Measurements from ENCODE around the gene TNFRSF19.
A peak's percentile ranks its signal among the peaks of the same experiment; 100 is the strongest.

Gene TNFRSF19

GRCh38 chr13:23618341-23618740 lies 48.1 kb downstream of the TNFRSF19 start:
- no peak overlapping the region for H3K27ac ChIP-seq
- H3K4me2 ChIP-seq, result peak overlapping the region in 6 of 11 experiments; percentile 33 to 72 (median 58); a peak in 9 of 22 replicates
- peaks cover 0 to 4% (median 0%) of the 10 kb centered on the region in 11 experiments; a peak in 2 of 22 replicates for H3K9me3 ChIP-seq (replicated peaks in 1 of 11)
- no peak overlapping the region for H3K4me3 ChIP-seq
- H4K20me1 ChIP-seq, result no peaks in the 10 kb centered on the region
- H3K4me1 ChIP-seq, result peaks cover 0 to 27% (median 16%) of the 10 kb centered on the region in 10 experiments; a peak in 12 of 20 replicates
- H3K27me3 ChIP-seq, result peaks cover 0 to 18% (median 10%) of the 10 kb centered on the region in 11 experiments; a peak in 12 of 22 replicates
- no peak overlapping the region for H3K9ac ChIP-seq
- no peak for TF ChIP-seq Cebpa-rat (IDR thresholded peaks at IDR 0.05)
- H3K36me3 ChIP-seq, result no peaks in the 10 kb centered on the region

GRCh38 chr13:23619068-23619855 lies 49.0 kb downstream of the TNFRSF19 start:
- no peaks in the 10 kb centered on the region for H3K36me3 ChIP-seq
- no peak overlapping the region for H3K27ac ChIP-seq
- H3K9me3 ChIP-seq (replicated peaks in 1 of 11), result peaks cover 0 to 12% (median 0%) of the 10 kb centered on the region in 11 experiments; a peak in 2 of 22 replicates
- H3K27me3 ChIP-seq, result peaks cover 0 to 18% (median 10%) of the 10 kb centered on the region in 11 experiments; a peak in 12 of 22 replicates
- no peak overlapping the region for H3K4me3 ChIP-seq
- peaks cover 0 to 27% (median 16%) of the 10 kb centered on the region in 10 experiments; a peak in 12 of 20 replicates for H3K4me1 ChIP-seq
- no peak overlapping the region for H3K4me2 ChIP-seq
- TF ChIP-seq Cebpa-rat (IDR thresholded peaks at IDR 0.05), result no peak
- no peaks in the 10 kb centered on the region for H4K20me1 ChIP-seq
- H3K9ac ChIP-seq, result no peak overlapping the region

- H3K4me1 ChIP-seq, result peaks cover 0 to 27% (median 16%) of the 10 kb centered on the region in 10 experiments; a peak in 12 of 20 replicates
- H3K4me3 ChIP-seq, result no peak overlapping the region
Observed at GRCh38 chr13:23620211-23620610, 50.0 kb downstream of the TNFRSF19 start.

GRCh38 chr13:23620613-23621315 lies 50.6 kb downstream of the TNFRSF19 start:
- Histone ChIP-seq H3K27ac (no peak overlapping the region), H3K4me1 (peaks cover 0 to 22% (median 13%) of the 10 kb centered on the region in 10 experiments; a peak in 12 of 20 replicates), H3K27me3 (peaks cover 0 to 11% (median 5%) of the 10 kb centered on the region in 11 experiments; a peak in 12 of 22 replicates), H3K4me2 (no peak overlapping the region), H3K9me3 (replicated peaks in 1 of 11) (peaks cover 0 to 12% (median 0%) of the 10 kb centered on the region in 11 experiments; a peak in 2 of 22 replicates), H4K20me1 (no peaks in the 10 kb centered on the region), H3K9ac (no peak overlapping the region), H3K36me3 (no peaks in the 10 kb centered on the region), H3K4me3 (no peak overlapping the region)
- TF ChIP-seq Cebpa-rat (IDR thresholded peaks at IDR 0.05), result no peak

More at GRCh38 chr13:23620211-23620610, 50.0 kb downstream of the TNFRSF19 start:
- Histone ChIP-seq H3K9ac (no peak overlapping the region), H4K20me1 (no peaks in the 10 kb centered on the region), H3K9me3 (replicated peaks in 1 of 11) (peaks cover 0 to 12% (median 0%) of the 10 kb centered on the region in 11 experiments; a peak in 2 of 22 replicates), H3K4me2 (no peak overlapping the region), H3K27ac (no peak overlapping the region), H3K36me3 (no peaks in the 10 kb centered on the region), H3K27me3 (peaks cover 0 to 17% (median 10%) of the 10 kb centered on the region in 11 experiments; a peak in 12 of 22 replicates)
- no peak for TF ChIP-seq Cebpa-rat (IDR thresholded peaks at IDR 0.05)

GRCh38 chr13:23621316-23621645 lies 51.1 kb downstream of the TNFRSF19 start:
- no peaks in the 10 kb centered on the region for H3K36me3 ChIP-seq
- no peak overlapping the region for H3K27ac ChIP-seq
- H3K4me1 ChIP-seq, result peaks cover 0 to 20% (median 13%) of the 10 kb centered on the region in 10 experiments; a peak in 12 of 20 replicates
- no peak overlapping the region for H3K4me3 ChIP-seq
- H3K27me3 ChIP-seq, result peaks cover 0 to 6% (median 0%) of the 10 kb centered on the region in 11 experiments; a peak in 5 of 22 replicates
- no peaks in the 10 kb centered on the region for H4K20me1 ChIP-seq
- no peak overlapping the region for H3K9ac ChIP-seq
- H3K4me2 ChIP-seq, result no peak overlapping the region
- TF ChIP-seq Cebpa-rat (IDR thresholded peaks at IDR 0.05), result no peak
- peaks cover 0 to 12% (median 0%) of the 10 kb centered on the region in 11 experiments; a peak in 2 of 22 replicates for H3K9me3 ChIP-seq (replicated peaks in 1 of 11)

- Histone ChIP-seq H3K9me3 (replicated peaks in 1 of 11) (peaks cover 0 to 12% (median 0%) of the 10 kb centered on the region in 11 experiments; a peak in 2 of 22 replicates), H3K27ac (no peak overlapping the region), H3K4me3 (no peak overlapping the region), H3K4me2 (no peak overlapping the region), H3K27me3 (no peaks in the 10 kb centered on the region; a peak in 2 of 22 replicates), H4K20me1 (no peaks in the 10 kb centered on the region), H3K4me1 (peaks cover 0 to 7% (median under 1%) of the 10 kb centered on the region in 10 experiments; a peak in 11 of 20 replicates), H3K9ac (no peak overlapping the region), H3K36me3 (no peaks in the 10 kb centered on the region)
- TF ChIP-seq Cebpa-rat (IDR thresholded peaks at IDR 0.05), result no peak
Observed at GRCh38 chr13:23622985-23623384, 52.8 kb downstream of the TNFRSF19 start.

- Histone ChIP-seq H3K9me3 (replicated peaks in 1 of 11) (peaks cover 0 to 12% (median 0%) of the 10 kb centered on the region in 11 experiments; a peak in 2 of 22 replicates), H3K4me2 (no peak overlapping the region), H3K27ac (no peak overlapping the region), H4K20me1 (no peaks in the 10 kb centered on the region), H3K9ac (no peak overlapping the region), H3K36me3 (no peaks in the 10 kb centered on the region), H3K4me3 (no peak overlapping the region), H3K27me3 (no peaks in the 10 kb centered on the region; a peak in 2 of 22 replicates), H3K4me1 (peaks cover 0 to 3% (median 0%) of the 10 kb centered on the region in 10 experiments; a peak in 5 of 20 replicates)
- TF ChIP-seq Cebpa-rat (IDR thresholded peaks at IDR 0.05), result no peak
Observed at GRCh38 chr13:23623394-23623793, 53.2 kb downstream of the TNFRSF19 start.

GRCh38 chr13:23626700-23627099 lies 56.5 kb downstream of the TNFRSF19 start:
- H3K27ac ChIP-seq, result no peak overlapping the region
- no peaks in the 10 kb centered on the region for H3K27me3 ChIP-seq
- H4K20me1 ChIP-seq, result no peaks in the 10 kb centered on the region
- H3K9ac ChIP-seq, result no peak overlapping the region
- H3K4me3 ChIP-seq, result no peak overlapping the region
- peaks cover 0 to 12% (median 0%) of the 10 kb centered on the region in 11 experiments; a peak in 2 of 22 replicates for H3K9me3 ChIP-seq (replicated peaks in 1 of 11)
- H3K4me2 ChIP-seq, result no peak overlapping the region
- no peak for TF ChIP-seq Cebpa-rat (IDR thresholded peaks at IDR 0.05)
- no peaks in the 10 kb centered on the region for H3K4me1 ChIP-seq
- H3K36me3 ChIP-seq, result no peaks in the 10 kb centered on the region

GRCh38 chr13:23627410-23627809 lies 57.2 kb downstream of the TNFRSF19 start:
- Histone ChIP-seq H3K27me3 (no peaks in the 10 kb centered on the region), H3K9me3 (replicated peaks in 1 of 11) (peaks cover 0 to 12% (median 0%) of the 10 kb centered on the region in 11 experiments; a peak in 2 of 22 replicates), H3K4me2 (no peak overlapping the region), H3K4me3 (no peak overlapping the region), H3K9ac (no peak overlapping the region), H3K36me3 (no peaks in the 10 kb centered on the region), H3K4me1 (no peaks in the 10 kb centered on the region), H4K20me1 (no peaks in the 10 kb centered on the region), H3K27ac (no peak overlapping the region)
- TF ChIP-seq Cebpa-rat (IDR thresholded peaks at IDR 0.05), result no peak
